C4-2B (cell line): ENCODE results near the gene SLC6A7.

Source experiments
- ZFX ChIP-seq: fragments of 450-650 bp; IDR thresholded peaks from 2 replicates; pipeline ENCODE4 v1.6.1; 2017
- TF ChIP-seq, protein P1 (sequence below): fragments of 450-650 bp; conservative IDR thresholded peaks from 2 replicates; pipeline ENCODE4 v1.5.1; 2017; ENCODE audit warnings: mild to moderate bottlenecking

GRCh38 chr5:150222906-150223305 is 33.0 kb downstream of the SLC6A7 start:
- TF ChIP-seq, protein P1, sequence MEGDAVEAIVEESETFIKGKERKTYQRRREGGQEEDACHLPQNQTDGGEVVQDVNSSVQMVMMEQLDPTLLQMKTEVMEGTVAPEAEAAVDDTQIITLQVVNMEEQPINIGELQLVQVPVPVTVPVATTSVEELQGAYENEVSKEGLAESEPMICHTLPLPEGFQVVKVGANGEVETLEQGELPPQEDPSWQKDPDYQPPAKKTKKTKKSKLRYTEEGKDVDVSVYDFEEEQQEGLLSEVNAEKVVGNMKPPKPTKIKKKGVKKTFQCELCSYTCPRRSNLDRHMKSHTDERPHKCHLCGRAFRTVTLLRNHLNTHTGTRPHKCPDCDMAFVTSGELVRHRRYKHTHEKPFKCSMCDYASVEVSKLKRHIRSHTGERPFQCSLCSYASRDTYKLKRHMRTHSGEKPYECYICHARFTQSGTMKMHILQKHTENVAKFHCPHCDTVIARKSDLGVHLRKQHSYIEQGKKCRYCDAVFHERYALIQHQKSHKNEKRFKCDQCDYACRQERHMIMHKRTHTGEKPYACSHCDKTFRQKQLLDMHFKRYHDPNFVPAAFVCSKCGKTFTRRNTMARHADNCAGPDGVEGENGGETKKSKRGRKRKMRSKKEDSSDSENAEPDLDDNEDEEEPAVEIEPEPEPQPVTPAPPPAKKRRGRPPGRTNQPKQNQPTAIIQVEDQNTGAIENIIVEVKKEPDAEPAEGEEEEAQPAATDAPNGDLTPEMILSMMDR: no peak
- no peak for TF ChIP-seq ZFX
